Coronary artery (tissue), 2 donors: ENCODE data around the gene OTUB2.

Experiments
- DNase-seq: peaks from one replicate; pipeline ENCODE4 v3.0.0-alpha.2; 2017; ENCODE audit warnings: low spot score
- H3K27ac ChIP-seq, 2 donors: fragments of 200-600 bp; sonication (generic); one replicate each; pipeline ENCODE4 v1.5.1; 2016 to 2019
- H3K4me3 ChIP-seq: fragments of 200-600 bp; sonication (generic); 2 replicates; pipeline ENCODE4 v1.5.1; 2016; ENCODE audit warnings: mild to moderate bottlenecking, moderate library complexity
- TF ChIP-seq, protein P1 (sequence below): fragments of 200-600 bp; sonication (generic); IDR thresholded peaks from one replicate; pipeline ENCODE4 v1.5.1; 2019; ENCODE audit warnings: antibody characterized with exemption

Gene OTUB2

DNA sequence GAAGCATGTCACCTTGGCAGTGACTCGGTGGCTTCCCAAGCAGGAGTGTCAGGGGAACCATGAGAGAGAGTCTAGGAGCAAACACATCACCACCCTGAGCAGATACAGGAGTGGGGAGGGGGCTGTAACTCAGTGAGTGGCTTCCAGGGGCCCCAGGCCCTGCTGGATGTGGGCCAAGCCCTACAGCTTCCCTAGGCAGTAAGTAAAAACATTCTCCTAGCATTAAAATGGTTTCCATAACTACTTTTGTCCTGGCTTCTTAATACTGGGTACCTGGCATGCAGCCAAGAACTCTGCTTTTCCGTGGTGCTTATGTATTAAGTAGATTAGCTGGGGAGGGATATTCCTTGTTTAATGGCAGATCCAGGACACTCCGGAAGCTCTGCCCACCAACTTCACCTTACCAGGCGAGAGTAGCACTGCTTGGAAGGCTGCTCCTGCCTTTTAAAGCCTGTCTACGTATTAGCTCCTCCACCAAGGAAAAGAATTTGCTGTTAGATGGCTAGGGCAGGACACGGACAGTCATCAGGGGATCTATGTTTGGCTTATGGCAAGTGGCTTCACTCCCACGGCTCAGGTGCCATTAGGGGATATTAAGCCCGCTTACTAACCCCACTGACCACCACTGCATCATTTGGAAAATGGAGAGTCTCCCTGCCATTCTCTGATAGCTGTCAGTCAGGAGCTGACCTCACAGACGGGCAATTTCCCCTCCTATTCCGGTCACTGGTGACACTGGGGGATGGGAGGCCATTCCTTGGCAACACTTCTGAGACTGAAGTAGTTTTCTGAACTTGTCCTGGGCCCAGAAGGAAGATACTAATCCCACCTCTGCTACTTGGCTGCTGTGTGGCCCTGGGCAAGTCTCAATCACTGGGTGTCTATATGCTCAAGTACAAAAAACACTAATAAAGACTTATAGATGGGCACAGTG lies 22.8 kb downstream of the OTUB2 start:
- TF ChIP-seq, protein P1, sequence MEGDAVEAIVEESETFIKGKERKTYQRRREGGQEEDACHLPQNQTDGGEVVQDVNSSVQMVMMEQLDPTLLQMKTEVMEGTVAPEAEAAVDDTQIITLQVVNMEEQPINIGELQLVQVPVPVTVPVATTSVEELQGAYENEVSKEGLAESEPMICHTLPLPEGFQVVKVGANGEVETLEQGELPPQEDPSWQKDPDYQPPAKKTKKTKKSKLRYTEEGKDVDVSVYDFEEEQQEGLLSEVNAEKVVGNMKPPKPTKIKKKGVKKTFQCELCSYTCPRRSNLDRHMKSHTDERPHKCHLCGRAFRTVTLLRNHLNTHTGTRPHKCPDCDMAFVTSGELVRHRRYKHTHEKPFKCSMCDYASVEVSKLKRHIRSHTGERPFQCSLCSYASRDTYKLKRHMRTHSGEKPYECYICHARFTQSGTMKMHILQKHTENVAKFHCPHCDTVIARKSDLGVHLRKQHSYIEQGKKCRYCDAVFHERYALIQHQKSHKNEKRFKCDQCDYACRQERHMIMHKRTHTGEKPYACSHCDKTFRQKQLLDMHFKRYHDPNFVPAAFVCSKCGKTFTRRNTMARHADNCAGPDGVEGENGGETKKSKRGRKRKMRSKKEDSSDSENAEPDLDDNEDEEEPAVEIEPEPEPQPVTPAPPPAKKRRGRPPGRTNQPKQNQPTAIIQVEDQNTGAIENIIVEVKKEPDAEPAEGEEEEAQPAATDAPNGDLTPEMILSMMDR = no peak
- DNase-seq = peak; percentile 52
- Histone ChIP-seq H3K27ac (no peak overlapping the region), H3K4me3 (no peak overlapping the region)

DNA sequence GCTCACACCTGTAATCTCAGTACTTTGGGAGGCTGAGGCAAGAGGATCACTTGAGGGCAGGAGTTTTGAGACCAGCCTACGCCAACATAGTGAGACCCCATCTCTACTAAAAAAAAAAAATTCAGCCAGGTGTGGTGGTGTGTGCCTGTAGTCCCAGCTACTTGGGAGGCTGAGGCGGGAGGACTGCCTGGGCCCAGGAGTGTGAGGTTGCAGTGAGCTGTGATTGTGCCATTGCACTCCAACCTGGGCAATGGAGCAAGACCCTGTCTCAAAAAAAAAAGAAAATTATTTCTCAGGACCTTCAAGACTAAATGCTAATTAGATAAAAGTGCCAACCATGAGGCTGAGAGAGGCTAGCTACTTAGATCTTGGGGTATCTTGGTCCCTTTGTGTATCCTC lies 23.5 kb downstream of the OTUB2 start:
- peak; percentile 29 for DNase-seq
- TF ChIP-seq, protein P1 = no peak

DNA sequence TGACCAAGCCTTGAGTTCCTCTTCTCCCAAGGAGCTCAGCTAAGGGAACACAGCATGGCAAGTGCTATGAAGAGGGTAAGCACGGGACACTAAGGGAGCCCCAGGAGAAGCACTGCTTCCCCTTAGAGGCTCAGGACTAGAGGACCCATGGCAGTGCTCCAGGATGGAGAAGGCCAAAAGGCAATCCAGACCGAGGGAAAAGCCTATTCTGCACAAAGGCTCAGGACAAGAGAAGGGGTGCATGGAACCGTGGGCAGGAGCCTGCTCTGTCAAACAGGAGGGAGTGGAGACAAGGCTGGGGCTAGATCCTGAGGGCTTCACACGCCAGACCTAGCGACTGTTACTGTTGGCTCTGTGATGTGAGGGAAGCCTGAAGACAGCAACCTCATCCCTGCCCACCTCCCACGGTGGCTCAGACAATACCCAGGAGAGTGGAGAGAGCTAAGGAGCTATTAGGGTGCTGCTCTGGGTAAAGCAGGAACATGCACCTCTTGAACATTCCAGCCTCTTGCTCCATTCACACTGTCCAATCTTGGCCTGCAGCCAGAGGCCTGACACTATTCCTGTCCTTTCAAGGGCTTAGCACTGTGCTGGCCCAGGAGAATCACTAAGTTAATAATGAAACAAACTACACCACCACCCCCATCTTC lies 24.2 kb downstream of the OTUB2 start:
- no peak overlapping the region for H3K27ac ChIP-seq
- TF ChIP-seq, protein P1 = no peak
- DNase-seq = peak; percentile 57
- H3K4me3 ChIP-seq = no peak overlapping the region

More for the DNA sequence above, 23.5 kb downstream of the OTUB2 start:
- Histone ChIP-seq H3K27ac (no peak overlapping the region), H3K4me3 (no peak overlapping the region)

DNA sequence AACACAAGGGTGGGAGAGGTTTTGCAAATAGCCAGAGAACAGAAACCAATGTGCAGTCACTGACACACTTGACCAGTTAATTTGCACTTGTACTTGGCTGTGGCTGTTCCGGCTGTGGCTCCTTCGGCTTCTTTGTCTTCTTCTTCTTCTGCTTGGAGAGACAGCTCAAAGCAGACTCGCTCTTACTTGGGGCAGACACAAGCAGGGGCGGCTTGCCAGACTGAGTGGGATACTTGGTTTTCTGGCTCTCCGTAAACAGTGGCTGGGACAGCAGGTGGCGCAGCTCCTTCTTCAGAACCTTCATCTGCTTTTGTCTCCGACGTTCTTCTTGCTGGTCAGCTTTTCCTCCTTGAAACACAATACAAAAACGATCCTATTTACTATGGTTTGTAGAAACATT lies 25.0 kb downstream of the OTUB2 start:
- DNase-seq = peak; percentile 73
- H3K4me3 ChIP-seq = no peak overlapping the region
- H3K27ac ChIP-seq = no peak overlapping the region
- TF ChIP-seq, protein P1 = no peak

DNA sequence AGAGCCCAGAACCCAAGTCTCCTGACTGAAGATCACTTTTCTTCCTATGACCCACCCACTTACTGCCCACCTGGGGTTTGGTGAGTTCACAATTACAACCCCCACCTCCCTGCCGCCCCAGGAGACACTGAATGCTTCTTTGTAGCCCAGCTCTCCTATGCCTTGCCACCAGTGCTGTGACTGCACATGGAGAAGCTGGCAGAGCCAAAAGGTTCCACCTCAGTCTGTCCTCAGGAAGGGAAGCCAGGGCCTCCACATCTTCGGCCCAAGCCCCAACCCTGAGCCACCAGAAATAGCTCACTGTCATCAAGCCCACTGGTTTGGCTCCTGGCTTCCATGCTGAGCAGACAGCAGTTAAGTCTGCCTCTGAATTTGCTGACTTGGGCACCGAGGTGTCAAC lies 25.6 kb downstream of the OTUB2 start:
- DNase-seq = peak; percentile 64
- H3K27ac ChIP-seq = no peak overlapping the region
- TF ChIP-seq, protein P1 = no peak

DNA sequence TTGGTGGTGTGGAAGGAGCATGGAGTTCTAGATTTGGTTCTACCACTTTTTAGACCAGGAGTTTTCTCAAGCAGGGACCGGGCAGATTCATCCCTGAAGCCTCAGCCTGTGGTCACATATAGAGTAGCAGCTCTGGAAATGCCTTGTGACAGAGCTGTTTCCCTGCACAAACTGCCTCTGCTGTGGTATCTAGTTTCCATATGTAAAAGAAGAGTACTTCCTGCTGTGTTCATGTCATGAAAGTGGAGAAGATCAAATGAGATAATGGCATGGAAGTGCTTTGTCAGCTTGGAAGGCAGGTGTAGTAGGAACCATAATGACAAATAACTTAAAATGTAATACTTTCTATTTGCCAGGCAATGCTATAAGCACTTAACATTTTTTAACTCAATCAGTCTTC lies 26.1 kb downstream of the OTUB2 start:
- H3K27ac ChIP-seq = no peak overlapping the region
- TF ChIP-seq, protein P1 = no peak
- DNase-seq = no peak
- H3K4me3 ChIP-seq = no peak overlapping the region

More for the DNA sequence above, 25.6 kb downstream of the OTUB2 start:
- H3K4me3 ChIP-seq = no peak overlapping the region

DNA sequence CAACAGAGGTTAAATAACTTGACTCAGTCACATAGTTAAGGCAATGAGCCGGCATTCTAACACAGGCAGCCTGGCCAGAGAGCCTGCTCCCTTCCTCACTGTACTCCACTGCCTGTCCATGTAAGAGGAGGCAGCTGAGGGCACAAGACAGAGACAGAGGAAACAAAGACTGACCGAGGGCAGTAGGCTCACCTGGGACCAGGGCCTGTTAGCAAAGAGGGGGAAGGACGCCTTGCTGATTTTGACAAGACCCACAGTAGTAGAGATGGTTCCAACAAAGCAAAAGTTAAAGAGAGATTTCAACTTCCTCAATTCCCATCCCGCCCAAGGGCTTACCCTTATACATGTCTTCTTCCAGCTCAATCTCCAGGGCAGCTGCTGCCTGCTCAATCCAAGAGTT lies 26.5 kb downstream of the OTUB2 start:
- Histone ChIP-seq H3K4me3 (no peak overlapping the region), H3K27ac (no peak overlapping the region)
- TF ChIP-seq, protein P1 = no peak
- DNase-seq = no peak
